ENCODE measurements around the gene RASA4.
"Not testable (repeated sequence)": the region's sequence is repeated elsewhere in the genome, so short reads cannot be mapped to it uniquely, and the experiment has no call there.

- not testable (repeated sequence) for TF ChIP-seq CTCF (IDR thresholded peaks at IDR 0.05; ENCODE audit: low read depth, low read length, poor library complexity, severe bottlenecking); EZH2phosphoT487 (IDR thresholded peaks at IDR 0.05; ENCODE audit: borderline replicate concordance, low read length)
Measured at GRCh38 chr7:102574607-102575006, 41.9 kb downstream of the RASA4 start.

Data from DOHH2 (cell line).